ENCODE measurements around the gene FHIT. TPM values are rescaled to one million over a fixed set of nuclear protein-coding genes. Genes with fewer than 3 reads are reported as not detected.

FHIT gene
- total and polyA plus RNA-seq, 4 donors: 2.6 to 21.3 (median 8.7) TPM

DNA sequence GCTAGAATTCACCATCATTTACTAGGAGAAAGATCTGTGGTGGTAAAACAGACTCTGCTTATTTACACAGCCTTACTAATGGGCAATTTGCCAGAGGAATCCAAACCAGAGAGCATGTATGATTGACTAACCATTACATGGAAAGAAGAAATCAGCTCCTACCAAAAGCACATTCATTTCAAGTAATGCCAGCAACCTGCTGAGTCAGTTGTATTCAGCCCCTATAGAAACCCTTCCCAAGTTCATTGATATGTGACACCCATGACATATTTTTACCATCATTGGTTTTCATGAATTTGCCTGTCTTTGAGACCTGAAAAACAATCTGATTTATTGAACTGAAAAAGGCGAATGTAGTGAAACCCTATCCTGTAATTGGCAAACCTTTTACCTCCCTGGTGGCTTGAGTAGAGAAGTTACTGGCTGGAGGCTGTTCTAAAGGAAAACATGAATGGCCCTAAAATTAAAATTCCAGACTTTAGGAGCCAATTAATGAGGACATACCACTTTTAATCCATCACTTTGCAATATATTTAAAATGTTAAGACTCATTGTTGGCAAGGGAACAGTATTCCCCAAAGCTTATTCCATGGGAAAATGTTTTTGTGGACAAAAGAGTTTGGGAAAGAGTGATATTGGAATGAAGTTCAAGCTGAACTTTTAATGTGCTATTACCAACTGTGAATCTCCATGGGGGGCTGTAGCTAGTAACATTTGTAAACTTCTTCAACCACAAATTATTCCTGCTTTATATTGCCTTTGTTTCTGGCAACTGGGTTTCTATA lies 542.9 kb downstream of the FHIT start:
- WGBS, 2 donors: 86 to 88% methylated on average over 1 of the region's 1 CpG
- Histone ChIP-seq H3K4me3 (no peak overlapping the region), H3K27me3 (ENCODE audit: control insufficient read depth in 3 of 3, insufficient read depth in 3 of 3, low read length in 2 of 3) (no peaks in the 10 kb centered on the region), H3K36me3 (ENCODE audit: control insufficient read depth in 4 of 4, insufficient read depth in 4 of 4, low read length in 4 of 4) (no peaks in the 10 kb centered on the region), H3K9me3 (ENCODE audit: control insufficient read depth in 4 of 4, insufficient read depth in 3 of 4, low read length in 3 of 4) (no peaks in the 10 kb centered on the region), H3K27ac (ENCODE audit: low read depth in 1 of 2, low read length in 1 of 2) (no peak overlapping the region), H3K9ac (ENCODE audit: insufficient read depth in 1 of 2, low read length in 2 of 2) (no peak overlapping the region), H3K4me1 (ENCODE audit: control insufficient read depth in 5 of 5, insufficient read depth in 5 of 5, low read length in 5 of 5) (no peaks in the 10 kb centered on the region)
- ATAC-seq (ENCODE audit: insufficient read depth, low FRiP score) (no peak), DNase-seq (peak in 1 of 3 donors; percentile 16)
- TF ChIP-seq, protein P1, sequence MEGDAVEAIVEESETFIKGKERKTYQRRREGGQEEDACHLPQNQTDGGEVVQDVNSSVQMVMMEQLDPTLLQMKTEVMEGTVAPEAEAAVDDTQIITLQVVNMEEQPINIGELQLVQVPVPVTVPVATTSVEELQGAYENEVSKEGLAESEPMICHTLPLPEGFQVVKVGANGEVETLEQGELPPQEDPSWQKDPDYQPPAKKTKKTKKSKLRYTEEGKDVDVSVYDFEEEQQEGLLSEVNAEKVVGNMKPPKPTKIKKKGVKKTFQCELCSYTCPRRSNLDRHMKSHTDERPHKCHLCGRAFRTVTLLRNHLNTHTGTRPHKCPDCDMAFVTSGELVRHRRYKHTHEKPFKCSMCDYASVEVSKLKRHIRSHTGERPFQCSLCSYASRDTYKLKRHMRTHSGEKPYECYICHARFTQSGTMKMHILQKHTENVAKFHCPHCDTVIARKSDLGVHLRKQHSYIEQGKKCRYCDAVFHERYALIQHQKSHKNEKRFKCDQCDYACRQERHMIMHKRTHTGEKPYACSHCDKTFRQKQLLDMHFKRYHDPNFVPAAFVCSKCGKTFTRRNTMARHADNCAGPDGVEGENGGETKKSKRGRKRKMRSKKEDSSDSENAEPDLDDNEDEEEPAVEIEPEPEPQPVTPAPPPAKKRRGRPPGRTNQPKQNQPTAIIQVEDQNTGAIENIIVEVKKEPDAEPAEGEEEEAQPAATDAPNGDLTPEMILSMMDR (IDR thresholded peaks at IDR 0.05; ENCODE audit: control extremely low read depth, extremely low read depth): no peak

DNA sequence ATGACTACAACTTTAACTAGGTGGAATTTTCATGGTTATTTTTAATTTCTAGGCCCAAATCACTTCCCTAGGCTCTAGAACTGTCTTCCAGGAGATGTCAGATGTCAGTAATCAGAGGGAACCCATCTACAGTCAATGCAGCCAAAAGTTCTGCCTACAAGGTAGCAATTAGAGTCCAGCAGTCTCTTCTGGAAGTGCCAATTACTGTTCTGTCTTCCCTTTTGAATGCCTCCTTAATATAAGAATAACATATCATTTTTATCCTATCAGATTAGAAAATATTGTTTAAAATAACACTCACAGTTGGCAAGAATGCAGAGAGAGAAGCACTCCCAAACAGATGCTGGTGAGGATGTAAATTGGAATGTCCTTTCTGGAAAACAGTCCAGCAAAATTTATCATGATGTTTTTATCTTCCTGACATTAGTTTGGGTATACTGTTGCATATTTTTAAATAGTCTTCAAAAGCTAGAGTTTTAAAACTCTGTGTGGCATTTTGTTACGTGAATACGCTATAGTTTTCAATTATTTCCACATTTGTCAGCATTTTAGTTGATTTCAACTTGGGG lies 543.7 kb downstream of the FHIT start:
- TF ChIP-seq, protein P1 (IDR thresholded peaks at IDR 0.05; ENCODE audit: control extremely low read depth, extremely low read depth): no peak
- WGBS, 2 donors: 79 to 85% methylated on average over 2 of the region's 2 CpGs
- no peak for DNase-seq
- Histone ChIP-seq H3K4me3 (no peak overlapping the region), H3K27me3 (ENCODE audit: control insufficient read depth in 3 of 3, insufficient read depth in 3 of 3, low read length in 2 of 3) (no peaks in the 10 kb centered on the region), H3K4me1 (ENCODE audit: control insufficient read depth in 5 of 5, insufficient read depth in 5 of 5, low read length in 5 of 5) (no peaks in the 10 kb centered on the region), H3K9ac (ENCODE audit: insufficient read depth in 1 of 2, low read length in 2 of 2) (no peak overlapping the region), H3K27ac (ENCODE audit: low read depth in 1 of 2, low read length in 1 of 2) (no peak overlapping the region), H3K9me3 (ENCODE audit: control insufficient read depth in 4 of 4, insufficient read depth in 3 of 4, low read length in 3 of 4) (no peaks in the 10 kb centered on the region), H3K36me3 (ENCODE audit: control insufficient read depth in 4 of 4, insufficient read depth in 4 of 4, low read length in 4 of 4) (no peaks in the 10 kb centered on the region)
- ATAC-seq (ENCODE audit: insufficient read depth, low FRiP score): no peak

DNA sequence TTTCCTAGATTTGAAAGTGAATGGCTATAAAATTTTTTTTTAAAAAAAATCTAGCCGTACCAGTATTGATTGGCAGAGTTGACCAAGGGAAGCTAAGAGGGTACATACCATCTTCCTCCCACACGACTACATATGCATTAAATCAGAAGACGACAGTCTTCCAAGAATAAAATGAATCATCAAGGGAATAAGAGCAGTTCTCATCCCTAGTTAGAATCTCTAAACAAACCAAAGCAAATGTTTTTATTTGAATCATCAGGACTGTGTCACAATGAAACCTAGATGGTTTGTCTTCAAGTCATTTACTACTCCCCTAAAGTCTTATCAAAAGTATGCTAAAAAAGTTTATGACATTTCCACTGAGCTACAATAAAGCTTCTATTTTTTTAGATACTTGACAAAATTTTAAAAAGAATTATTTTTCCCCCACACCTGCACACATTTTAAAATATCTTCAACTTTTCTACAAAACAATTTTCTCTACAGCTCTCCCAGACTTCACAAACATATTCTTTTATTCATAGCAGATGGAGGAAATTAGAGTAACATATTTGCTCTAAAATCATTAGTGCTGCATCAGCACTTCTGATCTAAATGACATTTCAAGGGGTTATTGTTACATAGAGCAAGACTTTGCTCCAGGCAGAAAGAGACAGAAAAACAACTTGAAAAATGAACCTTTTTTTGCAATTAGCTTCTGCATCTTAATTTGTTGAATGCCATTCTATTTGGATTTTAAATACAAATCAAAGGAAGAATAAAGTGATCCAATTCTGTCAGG lies 547.1 kb downstream of the FHIT start:
- ATAC-seq (ENCODE audit: insufficient read depth, low FRiP score) (no peak), DNase-seq (no peak)
- no peak overlapping the region for H3K9ac ChIP-seq (ENCODE audit: insufficient read depth in 1 of 2, low read length in 2 of 2)
- H3K36me3 ChIP-seq (ENCODE audit: control insufficient read depth in 4 of 4, insufficient read depth in 4 of 4, low read length in 4 of 4): no peaks in the 10 kb centered on the region
- H3K4me1 ChIP-seq (ENCODE audit: control insufficient read depth in 5 of 5, insufficient read depth in 5 of 5, low read length in 5 of 5): no peaks in the 10 kb centered on the region
- H3K27me3 ChIP-seq (ENCODE audit: control insufficient read depth in 3 of 3, insufficient read depth in 3 of 3, low read length in 2 of 3): no peaks in the 10 kb centered on the region
- no peak overlapping the region for H3K4me3 ChIP-seq
- H3K9me3 ChIP-seq (ENCODE audit: control insufficient read depth in 4 of 4, insufficient read depth in 3 of 4, low read length in 3 of 4): no peaks in the 10 kb centered on the region
- H3K27ac ChIP-seq (ENCODE audit: low read depth in 1 of 2, low read length in 1 of 2): no peak overlapping the region
- TF ChIP-seq, protein P1 (IDR thresholded peaks at IDR 0.05; ENCODE audit: control extremely low read depth, extremely low read depth): no peak
- 87 to 94% methylated on average over 3 of the region's 3 CpGs for WGBS, 2 donors

Measured in lung (tissue), 12 donors.